NCI-H146 (cell line): ENCODE results near the gene FAHD2A.
A peak's percentile ranks its signal among the peaks of the same experiment; 100 is the strongest.
"Not testable (repeated sequence)": the region's sequence is repeated elsewhere in the genome, so short reads cannot be mapped to it uniquely, and the experiment has no call there.

Source experiments
- DNase-seq: peaks from one replicate; lab custom pipeline; 2025; lab: John Stamatoyannopoulos, UW

Gene FAHD2A

GRCh38 chr2:95402370-95403203 lies at the start of gene FAHD2A:
Gene FAHD2A, plus strand, starts transcription at chr2:95402708. Its CDS starts 2,851 bp downstream, at chr2:95405559.
- DNase-seq, result peak; percentile 93

- no peak for DNase-seq
Observed at GRCh38 chr2:95353055-95353575, 49.4 kb upstream of the FAHD2A start.

GRCh38 chr2:95353613-95354468 lies 48.7 kb upstream of the FAHD2A start:
- no peak for DNase-seq

- no peak for DNase-seq
Observed at GRCh38 chr2:95354469-95354901, 48.0 kb upstream of the FAHD2A start.

GRCh38 chr2:95354925-95355324 lies 47.6 kb upstream of the FAHD2A start:
- no peak for DNase-seq

GRCh38 chr2:95355486-95355885 lies 47.0 kb upstream of the FAHD2A start:
- not testable (repeated sequence) for DNase-seq

GRCh38 chr2:95356821-95357700 lies 45.4 kb upstream of the FAHD2A start:
- DNase-seq, result no peak

- DNase-seq, result no peak
Observed at GRCh38 chr2:95357717-95358280, 44.7 kb upstream of the FAHD2A start.

- DNase-seq, result no peak
Observed at GRCh38 chr2:95359031-95359430, 43.5 kb upstream of the FAHD2A start.

GRCh38 chr2:95359501-95359930 lies 43.0 kb upstream of the FAHD2A start:
- DNase-seq, result no peak

GRCh38 chr2:95361216-95361980 lies 41.1 kb upstream of the FAHD2A start:
- no peak for DNase-seq

GRCh38 chr2:95362486-95362885 lies 40.0 kb upstream of the FAHD2A start:
- no peak for DNase-seq

- no peak for DNase-seq
Observed at GRCh38 chr2:95366514-95366913, 36.0 kb upstream of the FAHD2A start.

GRCh38 chr2:95372216-95372829 lies 30.2 kb upstream of the FAHD2A start:
- no peak for DNase-seq

GRCh38 chr2:95372845-95373244 lies 29.7 kb upstream of the FAHD2A start:
- no peak for DNase-seq

GRCh38 chr2:95374029-95374428 lies 28.5 kb upstream of the FAHD2A start:
- DNase-seq, result no peak

GRCh38 chr2:95374451-95374920 lies 28.0 kb upstream of the FAHD2A start:
- DNase-seq, result no peak

GRCh38 chr2:95374921-95375471 lies 27.5 kb upstream of the FAHD2A start:
- DNase-seq, result no peak

GRCh38 chr2:95375532-95376150 lies 26.9 kb upstream of the FAHD2A start:
- no peak for DNase-seq
